Right renal pelvis (tissue), 4 donors: ENCODE results near the gene CDK15. TPM values are rescaled to one million over a fixed set of nuclear protein-coding genes. Genes with fewer than 3 reads are reported as not detected.
A peak's percentile ranks its signal among the peaks of the same experiment; 100 is the strongest.
"Not testable (repeated sequence)": the region's sequence is repeated elsewhere in the genome, so short reads cannot be mapped to it uniquely, and the experiment has no call there.

Experiments used
- DNase-seq, 4 donors: peaks; one replicate each; pipeline ENCODE4 v3.0.0-alpha.2; 2013; ENCODE audit warnings: low read depth in 4 of 4, low spot score in 3 of 4, missing footprints in 1 of 4
- polyA plus RNA-seq, 4 donors: library from polyadenylated mRNA; unstranded; fragments of 120-200 nt; gene quantifications; one replicate each; pipeline ENCODE4 v1.2.1, GENCODE V29; 2013; ENCODE audit not compliant: insufficient read length in 4 of 4

The CDK15 gene
- polyA plus RNA-seq, 4 donors = 0.99 to 1.3 (median 1.1) TPM

DNA sequence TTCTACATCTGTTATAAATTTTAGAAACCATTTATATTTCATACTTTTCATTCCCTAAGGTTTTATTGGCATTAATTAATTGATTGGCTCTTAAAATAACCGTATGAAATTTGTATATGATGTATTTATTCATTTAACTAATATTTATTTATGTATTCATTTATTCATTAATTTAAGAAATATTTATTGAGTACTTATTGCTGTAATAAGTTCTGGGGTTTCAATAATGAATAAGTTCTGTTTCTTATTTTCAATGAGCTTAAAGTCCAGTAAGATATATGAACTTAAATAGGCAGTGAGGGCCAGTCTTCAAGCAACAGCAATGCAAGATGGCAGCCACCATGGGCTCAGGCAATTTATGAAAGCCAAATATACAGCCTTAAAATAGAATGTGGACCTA, 17.9 kb downstream of the CDK15 start:
- DNase-seq = no peak

DNA sequence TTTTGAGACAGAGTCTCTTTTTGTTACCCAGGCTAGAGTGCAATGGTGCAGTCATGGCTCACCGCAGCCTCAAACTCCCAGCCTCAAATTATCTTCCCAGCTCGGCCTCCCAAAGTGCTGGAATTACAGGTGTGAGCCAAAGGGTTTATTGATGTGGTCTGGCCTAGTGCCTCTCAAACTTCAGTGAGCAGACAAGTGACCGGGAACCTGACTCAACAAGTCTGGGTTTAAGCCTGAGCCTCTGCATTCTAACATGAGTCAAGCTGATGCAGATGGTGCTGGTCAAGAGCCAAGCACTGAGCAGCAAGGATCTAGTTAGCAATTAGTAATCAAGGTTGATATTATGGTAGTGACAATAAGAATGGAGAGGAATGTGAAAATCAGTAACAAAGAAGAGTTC, 21.3 kb downstream of the CDK15 start:
- DNase-seq = no peak

DNA sequence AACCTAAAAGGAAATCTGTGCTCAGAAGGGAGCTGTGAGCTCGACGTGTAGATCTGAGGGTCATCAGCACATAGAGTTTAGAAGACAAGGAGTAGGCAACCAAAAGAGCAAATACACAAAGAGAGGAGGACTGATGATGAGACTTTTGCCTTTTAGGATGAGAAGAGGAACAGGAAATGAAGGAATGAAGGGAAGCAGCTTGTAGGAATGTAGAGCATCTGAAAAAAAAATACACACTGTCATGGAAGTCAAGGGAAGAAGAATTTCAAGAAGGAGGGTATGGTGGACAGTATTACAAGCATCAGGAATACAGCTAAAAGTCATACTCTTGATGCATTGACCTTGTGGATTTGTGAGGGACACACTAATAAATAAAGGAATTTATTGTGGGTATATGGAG, 21.9 kb downstream of the CDK15 start:
- no peak for DNase-seq

DNA sequence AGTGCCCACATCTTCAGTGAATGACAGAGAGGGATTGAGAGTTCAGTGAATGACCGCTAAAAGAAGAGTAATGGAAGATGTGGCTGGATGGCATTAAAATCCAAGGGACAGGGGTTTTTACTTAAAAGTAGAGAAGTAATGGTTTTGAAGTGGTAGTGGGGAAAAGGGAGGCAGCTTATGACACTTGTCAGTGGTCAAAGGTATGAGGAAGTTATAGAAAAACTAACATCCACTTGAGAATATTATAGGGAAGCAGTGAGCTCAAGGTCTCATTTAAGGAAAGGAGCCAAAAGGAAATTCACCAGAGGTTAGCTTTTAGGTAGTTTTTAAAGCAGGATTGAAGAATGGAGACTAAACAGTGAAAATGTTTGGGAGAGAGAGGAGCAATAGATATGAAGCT, 24.3 kb downstream of the CDK15 start:
- DNase-seq = no peak

DNA sequence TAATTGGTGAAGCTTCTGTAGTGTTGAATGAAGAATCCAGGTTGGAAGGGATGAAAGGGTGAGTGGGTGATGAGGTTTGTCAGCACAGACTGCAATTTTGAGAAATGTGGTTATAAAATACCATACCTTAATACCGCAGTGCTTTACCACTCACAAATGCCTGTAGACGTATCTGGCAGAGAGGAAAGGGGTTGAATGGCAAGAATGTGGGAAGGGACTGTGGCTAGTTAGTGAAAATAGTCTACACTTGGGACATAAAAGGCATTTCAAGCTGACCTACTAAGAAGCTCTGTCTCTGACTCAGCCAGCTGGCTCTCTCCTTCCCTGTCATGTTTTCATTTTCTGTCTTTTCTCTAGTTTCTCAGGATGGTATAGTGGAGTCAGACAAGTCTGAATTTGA, 25.1 kb downstream of the CDK15 start:
- no peak for DNase-seq

DNA sequence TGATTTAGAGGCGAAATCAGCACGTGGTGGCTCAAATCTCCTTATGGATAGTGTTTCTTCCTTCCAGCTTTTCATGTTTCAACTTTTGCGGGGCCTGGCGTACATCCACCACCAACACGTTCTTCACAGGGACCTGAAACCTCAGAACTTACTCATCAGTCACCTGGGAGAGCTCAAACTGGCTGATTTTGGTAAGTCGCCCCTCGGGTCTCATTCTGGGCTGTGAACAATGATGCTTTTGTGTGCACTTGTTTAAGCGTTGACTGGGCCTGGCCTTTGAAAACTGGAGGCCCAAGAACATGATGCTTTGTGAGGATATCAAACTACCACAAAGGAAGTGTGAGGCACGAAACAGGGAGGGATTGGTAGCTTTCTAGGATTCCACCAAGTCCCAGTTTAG, 27.4 kb downstream of the CDK15 start:
- no peak for DNase-seq

DNA sequence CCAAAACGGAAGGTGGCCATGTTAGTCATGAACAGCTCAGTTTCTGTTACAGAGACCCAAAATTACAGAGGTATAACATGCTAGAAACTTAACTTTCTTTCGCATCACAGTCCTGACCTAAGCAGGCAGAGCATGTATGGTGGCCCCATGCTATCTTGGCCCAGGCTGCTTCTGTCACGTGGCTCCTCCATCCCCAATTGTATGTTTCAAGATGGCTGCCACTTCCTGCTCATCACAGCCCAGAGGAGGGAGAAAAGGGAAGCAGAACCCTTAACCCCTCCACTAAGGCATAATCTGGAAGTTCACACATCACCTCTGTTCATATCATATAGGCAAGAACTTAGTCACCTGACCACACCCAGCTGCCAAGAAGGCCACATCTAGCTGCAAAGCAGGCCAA, 28.7 kb downstream of the CDK15 start:
- DNase-seq = no peak

DNA sequence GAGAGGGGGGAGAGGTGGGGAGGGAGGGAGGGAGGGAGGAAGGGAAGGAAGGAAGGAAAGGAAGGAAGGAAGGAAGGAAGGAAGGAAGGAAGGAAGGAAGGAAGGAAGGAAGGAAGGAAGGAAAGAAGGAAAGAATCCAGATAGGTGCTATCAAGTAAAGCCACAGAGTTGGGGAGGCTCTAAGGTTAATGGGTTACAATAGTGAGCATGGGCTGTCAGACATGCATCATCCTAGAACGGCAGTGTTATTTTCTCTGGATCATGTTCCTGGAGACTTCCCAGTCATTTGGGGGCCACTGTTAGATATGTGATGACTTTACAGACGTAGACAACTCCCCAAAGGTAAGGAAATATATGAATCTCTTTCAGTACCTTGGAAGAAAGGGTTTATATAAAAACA, 31.1 kb downstream of the CDK15 start:
- no peak for DNase-seq

DNA sequence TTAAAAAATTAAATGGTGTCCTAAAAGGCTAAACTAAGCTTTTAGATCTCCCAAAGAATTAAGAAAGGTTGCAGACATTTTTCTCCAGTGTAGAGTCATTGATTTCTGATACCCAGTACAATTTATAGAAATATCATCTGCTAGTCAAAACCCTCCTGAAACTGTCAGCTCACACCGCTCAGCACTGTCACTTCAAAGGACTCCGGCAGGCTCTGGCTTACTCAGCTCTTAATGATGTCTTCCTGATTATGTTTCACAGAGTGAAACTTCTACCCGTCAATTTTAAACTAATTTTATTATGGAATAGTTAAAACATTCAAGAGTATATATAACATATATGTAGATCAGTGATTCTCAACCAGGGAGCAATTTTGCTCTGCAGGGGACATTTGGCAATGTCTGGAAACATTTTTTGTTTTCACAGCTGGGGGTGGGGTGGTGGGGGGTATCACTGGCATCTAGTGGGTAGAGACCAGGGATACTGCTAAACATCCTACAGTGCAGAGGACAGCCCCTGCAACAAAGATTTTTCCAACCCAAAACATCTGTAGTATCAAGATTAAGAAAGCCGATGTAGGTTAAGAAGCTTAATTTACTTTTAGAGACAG, 31.6 kb downstream of the CDK15 start:
- DNase-seq = no peak

DNA sequence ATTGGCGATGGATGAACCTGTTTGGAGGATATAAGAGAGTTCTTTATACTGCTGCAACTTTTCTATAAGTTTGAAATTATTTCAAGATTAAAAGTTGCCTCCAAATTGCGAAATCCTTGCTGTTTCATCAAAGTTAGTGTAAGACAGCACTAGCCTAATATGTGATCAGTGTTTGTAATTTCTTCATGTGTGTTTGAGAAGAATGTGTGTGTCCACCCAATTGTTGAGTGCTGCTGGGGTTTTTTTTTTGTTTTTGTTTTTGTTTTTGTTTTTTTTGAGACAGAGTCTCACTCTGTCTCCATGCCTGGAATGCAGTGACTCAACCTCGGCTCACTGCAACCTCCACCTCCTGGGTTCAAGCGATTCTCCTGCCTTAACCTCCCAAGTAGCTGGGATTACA, 33.4 kb downstream of the CDK15 start:
- no peak for DNase-seq

DNA sequence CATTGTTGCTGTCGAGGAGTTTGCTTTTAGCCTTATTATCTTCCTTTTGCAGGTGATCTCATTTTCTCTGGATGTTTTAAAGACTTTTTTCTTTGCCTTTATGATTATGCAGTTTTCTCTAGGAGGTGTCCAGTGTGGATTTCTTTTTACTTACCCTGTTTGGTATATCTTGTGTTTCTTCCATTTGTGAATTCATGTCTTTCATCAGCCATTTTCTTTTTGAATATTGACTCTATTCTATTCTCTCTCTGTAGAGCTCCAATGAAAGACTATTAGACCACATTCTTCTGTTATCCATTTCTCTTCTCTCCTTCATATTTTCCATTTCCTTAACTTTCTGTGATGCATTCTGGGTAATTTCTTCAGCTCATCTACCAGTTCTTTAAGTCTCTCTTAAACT, 34.4 kb downstream of the CDK15 start:
- DNase-seq = no peak

DNA sequence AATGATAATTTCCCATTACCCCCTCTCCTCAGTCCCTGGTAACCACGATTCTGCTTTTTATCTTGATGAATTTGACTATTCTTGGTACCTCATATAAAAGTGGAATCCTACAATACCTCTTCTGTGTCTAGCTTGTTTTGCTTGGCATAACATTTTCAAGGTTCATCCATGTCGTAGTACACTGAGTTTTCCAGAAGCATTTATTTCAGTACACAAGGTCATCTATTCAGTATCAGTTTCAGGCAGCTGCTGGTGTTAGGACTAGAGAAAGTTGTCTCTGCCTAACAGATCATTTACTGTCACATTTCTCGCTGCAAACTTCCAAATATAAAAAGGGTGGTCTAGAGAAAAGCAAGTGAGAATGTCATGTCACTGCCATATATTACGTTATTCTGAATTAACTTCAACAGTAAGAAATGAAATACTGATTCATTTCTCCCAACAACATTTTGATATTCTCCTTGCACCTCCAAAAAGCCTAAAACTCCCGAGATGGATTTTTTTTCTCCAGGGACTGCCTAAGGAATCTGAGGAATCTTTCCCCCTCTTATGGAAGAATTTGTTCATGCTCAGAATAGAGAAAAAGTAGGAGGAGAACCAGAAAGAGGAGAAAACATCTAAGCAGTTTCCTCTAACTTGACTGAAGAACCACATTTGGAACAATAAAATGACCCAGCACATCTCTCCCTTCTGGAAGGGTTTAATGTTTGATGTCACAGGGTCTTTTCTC, 36.0 kb downstream of the CDK15 start:
- DNase-seq = no peak

DNA sequence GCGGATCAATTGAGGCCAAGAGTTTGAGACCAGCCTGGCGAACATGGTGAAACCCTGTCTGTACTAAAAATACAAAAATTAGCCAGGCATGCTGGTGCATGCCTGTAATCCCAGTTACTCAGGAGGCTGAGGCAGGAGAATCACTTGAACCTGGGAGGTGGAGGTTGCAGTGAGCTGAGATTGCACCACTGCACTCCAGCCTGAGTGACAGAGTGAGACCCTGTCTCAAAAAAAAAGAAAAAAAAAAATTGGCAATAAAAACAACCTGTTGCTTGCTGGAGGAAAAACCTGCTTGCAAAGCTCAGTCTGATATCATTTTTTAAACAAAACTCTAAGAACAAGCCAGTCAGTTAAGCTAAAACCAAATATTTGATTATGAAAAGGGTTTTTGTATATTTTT, 38.6 kb downstream of the CDK15 start:
- DNase-seq = not testable (repeated sequence)

DNA sequence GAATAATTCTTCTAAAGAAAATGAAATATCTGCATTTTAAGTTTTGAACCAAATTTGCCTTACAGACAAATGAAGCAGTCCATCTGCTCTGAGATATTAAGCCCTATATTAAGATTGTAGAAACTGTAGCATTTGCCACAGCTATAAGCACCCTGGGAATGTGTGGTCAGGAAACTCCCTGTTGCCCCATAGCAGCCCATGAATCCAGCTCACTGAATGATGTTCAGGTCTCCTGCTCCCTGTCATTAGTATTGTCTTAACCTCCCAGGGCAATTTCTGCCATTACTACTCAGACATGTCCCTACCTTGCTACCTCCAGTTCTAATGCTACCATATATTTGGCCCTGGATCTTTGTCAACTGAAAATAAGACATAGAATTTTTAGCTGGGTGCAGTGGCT, 41.1 kb downstream of the CDK15 start:
- no peak for DNase-seq

DNA sequence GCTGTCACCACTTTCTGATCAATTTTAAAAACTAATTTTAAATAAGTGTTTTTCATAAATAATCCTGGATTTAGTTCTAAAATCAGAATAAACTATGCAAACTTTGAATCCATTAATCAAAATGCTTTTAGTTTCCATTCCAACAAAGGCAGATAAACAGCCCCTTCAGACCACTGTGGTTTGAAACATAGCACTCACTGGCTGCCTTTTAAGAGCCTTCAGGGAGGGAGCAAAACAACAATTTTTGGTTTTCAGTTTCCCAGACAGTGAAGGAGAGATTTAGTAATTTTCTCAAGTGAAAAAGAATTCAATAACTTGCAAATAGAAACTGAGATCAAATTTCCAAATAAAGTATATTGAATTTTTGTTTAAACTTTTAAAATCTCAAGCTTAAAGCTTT, 46.1 kb downstream of the CDK15 start:
- DNase-seq = no peak

DNA sequence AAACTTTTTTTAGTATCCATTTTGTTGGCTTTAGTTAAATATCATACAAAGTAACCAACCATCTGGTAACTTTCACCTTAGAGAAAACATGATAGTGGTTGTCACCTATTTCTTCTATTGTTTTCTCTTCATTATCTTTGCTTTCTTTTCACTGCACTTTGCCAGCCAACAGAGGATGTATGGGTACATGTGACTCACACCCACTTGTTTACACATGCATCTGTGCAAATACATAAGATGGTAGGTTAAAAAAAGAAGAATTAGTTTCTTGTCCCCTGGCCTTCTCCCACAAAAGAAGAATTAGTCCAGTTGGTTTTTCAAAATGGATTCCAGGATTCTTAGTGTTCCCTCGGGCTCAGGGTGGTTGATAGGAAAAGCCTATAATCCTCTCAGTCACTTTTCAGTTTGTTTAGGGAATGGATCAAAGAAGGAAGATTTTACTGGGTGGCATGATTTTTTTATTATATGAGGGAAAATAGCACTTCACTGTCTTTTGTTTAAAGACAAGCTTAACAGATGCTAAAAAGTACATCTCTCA, 46.6 kb downstream of the CDK15 start:
- DNase-seq = no peak

DNA sequence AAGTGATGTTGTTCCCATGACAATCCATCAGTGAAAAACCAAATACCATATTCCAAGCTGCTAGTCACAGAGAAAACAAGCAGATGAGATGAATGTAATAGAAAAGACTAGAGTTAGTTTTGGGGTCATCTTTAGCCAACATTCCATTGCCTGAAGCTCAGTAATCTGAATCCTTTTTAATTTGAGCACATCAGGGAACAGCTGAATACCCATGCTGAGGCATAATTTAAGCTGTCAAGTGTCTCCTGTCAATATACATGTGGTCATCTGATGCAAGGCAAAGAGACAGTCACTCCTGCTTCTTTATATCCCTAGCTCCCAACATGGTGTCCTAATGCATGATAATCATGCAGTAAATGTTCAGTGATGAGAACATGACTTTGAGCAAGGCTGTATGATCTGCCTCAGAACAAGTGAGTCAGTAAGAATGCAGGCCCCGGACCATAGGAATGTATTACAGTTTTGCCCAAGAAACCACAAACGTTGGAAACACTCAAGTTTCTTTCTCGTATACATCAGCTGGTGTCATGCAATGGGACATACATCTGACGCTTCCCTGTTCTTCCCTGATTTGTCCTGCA, 48.0 kb downstream of the CDK15 start:
- no peak for DNase-seq

DNA sequence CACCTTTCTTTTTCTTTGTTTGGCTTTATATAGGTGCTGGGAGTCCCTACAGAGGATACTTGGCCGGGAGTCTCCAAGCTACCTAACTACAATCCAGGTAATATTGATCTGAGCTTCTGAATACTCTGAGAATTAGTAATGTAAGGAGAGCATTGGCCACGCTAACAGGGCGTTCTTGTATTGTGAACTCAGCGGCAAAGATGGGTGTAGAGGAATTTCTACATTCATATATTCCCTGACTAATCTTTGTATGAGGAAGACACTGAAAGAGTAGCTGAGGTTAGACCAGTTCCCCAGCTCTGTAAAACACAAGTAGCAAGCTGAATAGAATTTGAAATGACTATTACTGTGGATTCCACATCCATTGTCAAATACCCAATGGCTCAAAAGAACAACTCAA, 48.5 kb downstream of the CDK15 start:
- DNase-seq = no peak

DNA sequence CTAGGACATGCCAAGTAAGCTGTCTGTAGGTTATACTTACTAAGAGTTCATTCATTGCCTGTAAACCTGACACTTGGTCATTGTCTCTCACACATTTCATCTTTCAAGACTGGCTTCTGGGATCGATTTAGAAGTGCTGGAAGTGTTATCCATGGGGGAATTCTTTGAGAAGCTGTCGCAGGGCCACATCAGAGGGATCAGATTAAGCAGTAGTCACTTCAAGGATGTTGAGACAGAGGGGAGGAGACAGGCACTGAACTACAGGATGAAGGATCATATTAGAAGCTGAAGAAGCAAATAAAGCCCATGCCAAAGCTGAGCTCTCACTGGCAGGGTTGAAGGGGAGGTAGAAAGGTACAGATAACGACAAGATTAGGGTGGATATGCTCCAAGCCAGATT, 49.0 kb downstream of the CDK15 start:
- DNase-seq = no peak

DNA sequence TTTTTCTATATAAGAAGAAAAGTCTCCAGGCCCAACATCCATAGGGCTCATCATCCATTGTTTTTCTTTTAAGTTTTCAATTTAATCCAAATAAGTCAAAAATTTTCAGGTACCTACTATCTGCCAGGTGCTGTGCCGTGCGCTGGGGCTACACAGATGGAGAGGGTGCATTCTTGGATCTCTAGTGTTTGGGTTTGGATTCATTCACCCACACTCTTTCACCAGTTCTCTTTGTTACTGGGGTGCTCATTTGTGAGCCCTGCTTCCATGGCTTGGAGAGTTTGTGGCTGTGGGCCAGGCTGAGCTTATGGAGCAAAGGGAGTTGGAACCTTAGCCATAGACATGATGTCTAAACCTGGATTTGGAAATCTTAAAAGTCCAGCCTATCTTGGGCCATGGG, 51.0 kb downstream of the CDK15 start:
- no peak for DNase-seq

DNA sequence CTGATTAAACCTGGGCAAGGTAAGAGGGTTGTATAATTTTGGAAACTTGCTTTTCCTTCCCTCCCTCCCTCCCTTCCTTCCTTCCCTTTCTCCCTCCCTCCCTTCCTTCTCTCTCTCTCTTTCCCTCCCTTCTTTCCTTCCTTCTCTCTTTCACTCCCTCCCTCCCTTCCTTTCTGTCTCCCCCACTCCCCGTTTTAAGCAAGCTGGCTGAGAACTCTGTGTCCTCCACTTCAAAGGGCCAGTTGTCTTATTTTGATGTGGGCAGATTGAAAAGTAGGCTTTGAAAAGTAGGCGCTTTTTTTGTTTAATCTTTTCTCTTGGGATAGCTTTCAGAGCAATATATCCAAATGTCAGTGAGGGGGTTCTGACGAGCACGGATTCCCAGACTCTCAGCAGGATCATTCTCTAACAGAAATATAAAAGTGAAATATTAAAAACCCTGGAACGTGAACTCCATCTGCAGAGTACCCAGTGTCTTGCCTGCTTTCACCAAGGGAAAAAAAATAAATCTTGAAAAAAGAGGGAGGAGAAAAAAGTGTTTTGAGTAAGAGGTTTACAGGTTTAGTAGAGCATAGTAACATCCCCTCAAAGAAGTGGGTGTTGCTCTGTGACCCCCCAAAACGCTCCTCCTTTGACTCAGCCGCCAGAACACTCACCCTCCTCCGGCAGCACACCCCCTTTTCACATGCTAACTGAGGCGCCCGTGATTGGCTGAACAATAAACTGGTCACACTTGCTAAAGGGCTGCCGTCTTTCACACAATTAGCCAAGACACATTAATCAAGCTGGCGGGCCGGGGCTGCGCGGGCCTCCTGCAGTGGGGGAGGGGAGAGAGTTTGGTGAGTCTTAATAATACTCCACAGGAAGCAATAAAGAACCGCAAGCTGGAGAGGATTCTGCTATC, 52.2 kb downstream of the CDK15 start:
- peak in 3 of 4 donors; percentile 75 to 80 (median 75) for DNase-seq
